Endodermal cell (in vitro differentiated cells): ENCODE data around the gene DNAJC12. TPM values are rescaled to one million over a fixed set of nuclear protein-coding genes. Genes with fewer than 3 reads are reported as not detected.
"Not testable (repeated sequence)": the region's sequence is repeated elsewhere in the genome, so short reads cannot be mapped to it uniquely, and the experiment has no call there.

ENCODE experiments used
- DNase-seq: peaks from one replicate; pipeline ENCODE4 v3.0.0-alpha.2; 2017
- H3K27ac ChIP-seq: 2 replicates; pipeline ENCODE4 v1.5.1; 2013; ENCODE audit warnings: mild to moderate bottlenecking, low read depth, low read length, moderate library complexity
- H3K27me3 ChIP-seq: 2 replicates; pipeline ENCODE4 v1.6.1; 2013; ENCODE audit warnings: mild to moderate bottlenecking, low read length, moderate library complexity; ENCODE audit not compliant: insufficient read depth, control insufficient read depth, poor library complexity, severe bottlenecking
- H3K36me3 ChIP-seq: 2 replicates; pipeline ENCODE4 v1.7.0; 2013; ENCODE audit warnings: mild to moderate bottlenecking, low read length, moderate library complexity; ENCODE audit not compliant: control insufficient read depth, insufficient read depth
- H3K4me1 ChIP-seq: one replicate; pipeline ENCODE4 v1.7.0; 2013; ENCODE audit warnings: low read length; ENCODE audit not compliant: control insufficient read depth, insufficient read depth
- H3K4me3 ChIP-seq: 2 replicates; pipeline ENCODE4 v1.5.1; 2013; ENCODE audit warnings: mild to moderate bottlenecking, low read length, moderate library complexity
- H3K9ac ChIP-seq: 2 replicates; pipeline ENCODE4 v1.6.1; 2013; ENCODE audit warnings: mild to moderate bottlenecking, low read length, moderate library complexity; ENCODE audit not compliant: poor library complexity, severe bottlenecking; ENCODE audit errors: extremely low read depth
- H3K9me3 ChIP-seq: 2 replicates; pipeline ENCODE4 v1.6.1; 2013; ENCODE audit warnings: mild to moderate bottlenecking, low read length, moderate library complexity; ENCODE audit not compliant: control insufficient read depth
- H3K27ac Mint-ChIP-seq: 2 replicates; pipeline ENCODE4 v1.8.0; 2020; ENCODE audit warnings: mixed read lengths
- H3K27me3 Mint-ChIP-seq: 2 replicates; pipeline ENCODE4 v1.8.0; 2021; ENCODE audit warnings: mild to moderate bottlenecking, mixed read lengths; ENCODE audit not compliant: insufficient read depth
- H3K36me3 Mint-ChIP-seq: 2 replicates; pipeline ENCODE4 v1.8.0; 2020; ENCODE audit warnings: low read depth, mixed read lengths
- H3K4me1 Mint-ChIP-seq: 2 replicates; pipeline ENCODE4 v1.8.0; 2020; ENCODE audit warnings: mixed read lengths
- H3K4me3 Mint-ChIP-seq: 2 replicates; pipeline ENCODE4 v1.8.0; 2020; ENCODE audit warnings: mild to moderate bottlenecking, moderate library complexity, mixed read lengths
- H3K9me3 Mint-ChIP-seq: 2 replicates; pipeline ENCODE4 v1.8.0; 2020; ENCODE audit warnings: mild to moderate bottlenecking, mixed read lengths
- CTCF ChIP-seq: fragments of 200-600 bp; sonication (generic); conservative IDR thresholded peaks from 2 replicates; pipeline ENCODE4 v1.5.0; 2021; ENCODE audit warnings: antibody characterized with exemption, mild to moderate bottlenecking
- WGBS, 2 experiments: methylation state at CpG; one replicate each; pipeline versions ENCODE4 v1.1.5 to v1.1.7; 2013; ENCODE audit warnings: missing lambda C conversion rate in 2 of 2, mixed read lengths in 1 of 2; ENCODE audit not compliant: insufficient coverage in 1 of 2, insufficient read length in 1 of 2; 5-methylcytosine and 5-hydroxymethylcytosine counted together
- total RNA-seq, 2 donors: library from RNA; stranded (reverse); fragmentation: NEBNext Ultra II Directional in 1 of 2; extraction: Animal tissue kit (Norgen Biotek cat#: 25700) in 1 of 2; gene quantifications; 2 replicates in 1 of 2; 3 replicates in 1 of 2; pipeline ENCODE4 v1.2.1, GENCODE V29; 2021

The DNAJC12 gene
- total RNA-seq, 2 donors from 2014 or later, result 0.59 TPM; not detected in 1

- no peak overlapping the region for H3K27ac Mint-ChIP-seq
- no peaks in the 10 kb centered on the region for H3K36me3 ChIP-seq
- no peak overlapping the region for H3K9ac ChIP-seq
- TF ChIP-seq CTCF, result no peak
- H3K27ac ChIP-seq, result no peak overlapping the region
- peaks cover 11% of the 10 kb centered on the region for H3K9me3 ChIP-seq
- H3K36me3 Mint-ChIP-seq, result no peaks in the 10 kb centered on the region
- H3K4me3 Mint-ChIP-seq, result no peak overlapping the region
- no peaks in the 10 kb centered on the region for H3K4me1 ChIP-seq
- no peaks in the 10 kb centered on the region for H3K27me3 Mint-ChIP-seq
- peaks cover 1% of the 10 kb centered on the region for H3K4me1 Mint-ChIP-seq
- DNase-seq, result no peak
- H3K27me3 ChIP-seq, result no peaks in the 10 kb centered on the region
- H3K9me3 Mint-ChIP-seq, result peaks cover 19% of the 10 kb centered on the region
- H3K4me3 ChIP-seq, result no peak overlapping the region
Observed at GRCh38 chr10:67841737-67842136, 3.7 kb upstream of the DNAJC12 start.

GRCh38 chr10:67839951-67840350, 2.0 kb upstream of the DNAJC12 start:
- Mint-ChIP-seq H3K27me3 (no peaks in the 10 kb centered on the region), H3K4me3 (no peak overlapping the region), H3K36me3 (no peaks in the 10 kb centered on the region), H3K4me1 (peaks cover 1% of the 10 kb centered on the region), H3K9me3 (peaks cover 19% of the 10 kb centered on the region), H3K27ac (no peak overlapping the region)
- H3K9ac ChIP-seq, result no peak overlapping the region
- 90 to 91% methylated on average over 3 of the region's 3 CpGs for WGBS, 2 experiments
- no peak overlapping the region for H3K27ac ChIP-seq
- H3K27me3 ChIP-seq, result no peaks in the 10 kb centered on the region
- no peak for DNase-seq
- H3K9me3 ChIP-seq, result peaks cover 11% of the 10 kb centered on the region
- no peaks in the 10 kb centered on the region for H3K36me3 ChIP-seq
- H3K4me1 ChIP-seq, result no peaks in the 10 kb centered on the region
- no peak for TF ChIP-seq CTCF
- no peak overlapping the region for H3K4me3 ChIP-seq

- not testable (repeated sequence) for H3K4me3 Mint-ChIP-seq, H3K9ac ChIP-seq, H3K36me3 Mint-ChIP-seq, H3K4me1 Mint-ChIP-seq, H3K36me3 ChIP-seq, H3K27me3 ChIP-seq, H3K27ac Mint-ChIP-seq, DNase-seq, H3K4me3 ChIP-seq, H3K27ac ChIP-seq, H3K27me3 Mint-ChIP-seq, H3K4me1 ChIP-seq
- 91 to 92% methylated on average over 5 to 12 of the region's 12 CpGs for WGBS, 2 experiments
- H3K9me3 ChIP-seq, result peaks cover 11% of the 10 kb centered on the region
- peaks cover 19% of the 10 kb centered on the region for H3K9me3 Mint-ChIP-seq
Observed at GRCh38 chr10:67839511-67839910, 1.5 kb upstream of the DNAJC12 start.

GRCh38 chr10:67836972-67837371, 1.0 kb downstream of the DNAJC12 start:
- peaks cover 12% of the 10 kb centered on the region for H3K9me3 Mint-ChIP-seq
- peaks cover 1% of the 10 kb centered on the region for H3K4me1 Mint-ChIP-seq
- Histone ChIP-seq H3K36me3 (no peaks in the 10 kb centered on the region), H3K27ac (no peak overlapping the region), H3K9ac (no peak overlapping the region), H3K27me3 (no peaks in the 10 kb centered on the region), H3K9me3 (peaks cover 7% of the 10 kb centered on the region), H3K4me3 (no peak overlapping the region), H3K4me1 (no peaks in the 10 kb centered on the region)
- H3K27me3 Mint-ChIP-seq, result no peaks in the 10 kb centered on the region
- DNase-seq, result no peak
- H3K27ac Mint-ChIP-seq, result no peak overlapping the region
- H3K4me3 Mint-ChIP-seq, result no peak overlapping the region
- no peak for TF ChIP-seq CTCF
- H3K36me3 Mint-ChIP-seq, result no peaks in the 10 kb centered on the region
- WGBS, 2 experiments, result no CpG with 5 or more reads among the region's 1 CpG
